GM23338 (cell line): ENCODE results near the gene LLGL1. TPM values are rescaled to one million over a fixed set of nuclear protein-coding genes. Genes with fewer than 3 reads are reported as not detected.

ENCODE experiments used
- ATAC-seq: fragments of 200-7000 bp; cut with Tn5 transposase; 3 replicates; pipeline ENCODE4 v1.9.1; 2020
- DNase-seq: peaks from one replicate; pipeline ENCODE4 v3.0.0-alpha.2; 2015; ENCODE audit warnings: low spot score
- H2AFZ ChIP-seq: fragments of 200-600 bp; sonication (generic); 2 replicates; pipeline ENCODE4 v1.8.0; 2016; ENCODE audit warnings: antibody characterized with exemption, mild to moderate bottlenecking, moderate library complexity
- H3F3A ChIP-seq: fragments of 200-600 bp; sonication (generic); replicated peaks from 2 replicates; pipeline ENCODE4 v1.8.0; 2017; ENCODE audit warnings: antibody characterized with exemption, mixed run types, low read depth
- H3K27ac ChIP-seq: fragments of 200-600 bp; sonication (generic); 2 replicates; pipeline ENCODE4 v1.6.1; 2016; ENCODE audit warnings: low read depth
- H3K27me3 ChIP-seq: fragments of 200-600 bp; sonication (generic); 2 replicates; pipeline ENCODE4 v1.8.0; 2016; ENCODE audit warnings: mild to moderate bottlenecking, mixed run types, moderate library complexity; ENCODE audit not compliant: insufficient read depth
- H3K36me3 ChIP-seq: fragments of 200-600 bp; sonication (generic); 2 replicates; pipeline ENCODE4 v1.8.0; 2016; ENCODE audit warnings: mild to moderate bottlenecking; ENCODE audit not compliant: insufficient read depth
- H3K4me1 ChIP-seq: fragments of 200-600 bp; sonication (generic); 2 replicates; pipeline ENCODE4 v1.8.0; 2016; ENCODE audit warnings: mild to moderate bottlenecking, moderate library complexity; ENCODE audit not compliant: insufficient read depth
- H3K4me2 ChIP-seq: fragments of 200-600 bp; sonication (generic); 2 replicates; pipeline ENCODE4 v1.7.1; 2017; ENCODE audit warnings: mixed run types
- H3K4me3 ChIP-seq: fragments of 200-600 bp; sonication (generic); 2 replicates; pipeline ENCODE4 v1.6.1; 2016; ENCODE audit warnings: mixed run types
- H3K79me2 ChIP-seq: fragments of 200-600 bp; sonication (generic); replicated peaks from 2 replicates; pipeline ENCODE4 v1.8.0; 2017; ENCODE audit warnings: mild to moderate bottlenecking; ENCODE audit not compliant: insufficient read depth
- H3K9me2 ChIP-seq: fragments of 200-600 bp; sonication (generic); 2 replicates; pipeline ENCODE4 v1.8.0; 2017; ENCODE audit not compliant: insufficient read depth
- H4K20me1 ChIP-seq: fragments of 200-600 bp; sonication (generic); replicated peaks from 2 replicates; pipeline ENCODE4 v1.8.0; 2017; ENCODE audit warnings: mild to moderate bottlenecking; ENCODE audit not compliant: insufficient read depth
- H3K27ac Mint-ChIP-seq: 2 replicates; pipeline ENCODE4 v1.8.0; 2020; ENCODE audit warnings: inconsistent platforms, mild to moderate bottlenecking, moderate library complexity, mixed read lengths
- H3K27me3 Mint-ChIP-seq: 3 replicates; pipeline ENCODE4 v1.8.0; 2022; ENCODE audit warnings: low read depth, mild to moderate bottlenecking, moderate library complexity, mixed read lengths, inconsistent platforms; ENCODE audit not compliant: insufficient read depth, poor library complexity
- H3K36me3 Mint-ChIP-seq: 3 replicates; pipeline ENCODE4 v1.8.0; 2021; ENCODE audit warnings: low read depth, mild to moderate bottlenecking, inconsistent platforms, moderate library complexity, mixed read lengths
- H3K4me1 Mint-ChIP-seq: 3 replicates; pipeline ENCODE4 v1.8.0; 2020; ENCODE audit warnings: mild to moderate bottlenecking, inconsistent platforms, mixed read lengths
- H3K4me3 Mint-ChIP-seq: 3 replicates; pipeline ENCODE4 v1.8.0; 2021; ENCODE audit warnings: moderate library complexity, mild to moderate bottlenecking, inconsistent platforms, mixed read lengths
- H3K9me3 Mint-ChIP-seq: 3 replicates; pipeline ENCODE4 v1.8.0; 2020; ENCODE audit warnings: moderate library complexity, mild to moderate bottlenecking, inconsistent platforms, mixed read lengths
- CREB1 ChIP-seq: fragments of 250-450 bp; sonication (Bioruptor Pico); IDR thresholded peaks from 2 replicates; pipeline ENCODE4 v1.5.0; 2020; ENCODE audit warnings: low read depth, mild to moderate bottlenecking, moderate library complexity
- EZH2 ChIP-seq: fragments of 200-600 bp; sonication (generic); IDR thresholded peaks from one replicate; pipeline ENCODE4 v1.8.0; 2017; ENCODE audit warnings: antibody characterized with exemption, mild to moderate bottlenecking, low read depth; ENCODE audit not compliant: unreplicated experiment
- JUNB ChIP-seq: IDR thresholded peaks from one replicate; pipeline ENCODE4 v1.6.1; 2016; ENCODE audit warnings: antibody characterized with exemption; ENCODE audit not compliant: unreplicated experiment
- REST ChIP-seq: IDR thresholded peaks from one replicate; pipeline ENCODE4 v1.6.1; 2018; ENCODE audit warnings: antibody characterized with exemption; ENCODE audit not compliant: unreplicated experiment
- ZNF114 ChIP-seq: fragments of 250-450 bp; sonication (Bioruptor Pico); IDR thresholded peaks from 2 replicates; pipeline ENCODE4 v1.5.0; 2020; ENCODE audit warnings: mild to moderate bottlenecking, moderate library complexity
- ZNF331 ChIP-seq: fragments of 250-450 bp; sonication (Bioruptor Pico); IDR thresholded peaks from 2 replicates; pipeline ENCODE4 v1.5.0; 2020; ENCODE audit warnings: low read depth, mild to moderate bottlenecking, moderate library complexity
- ZNF462 ChIP-seq: fragments of 250-450 bp; sonication (Bioruptor Pico); IDR thresholded peaks from 2 replicates; pipeline ENCODE4 v1.5.0; 2020; ENCODE audit warnings: mild to moderate bottlenecking, moderate library complexity
- polyA plus RNA-seq: library from polyadenylated mRNA; unstranded; fragments of >200 nt; fragmentation: Nextera tagmentation; extraction: Ambion mirVana; gene quantifications from 2 replicates; pipeline ENCODE4 v1.2.1, GENCODE V29; 2016
- total RNA-seq: library from RNA; depleted of rRNA; stranded (reverse); fragments of >200 nt; shearing (Covaris generic); gene quantifications from 2 replicates; pipeline ENCODE4 v1.2.3, GENCODE V29; 2014
- TF ChIP-seq, protein P1 (sequence below), 2 experiments: fragments of 200-600 bp in 1 of 2; sonication (generic) in 1 of 2; conservative IDR thresholded peaks; 2 replicates each; pipeline versions ENCODE4 v1.5.1 to v1.6.1; 2016 to 2017; ENCODE audit warnings: antibody characterized with exemption in 2 of 2, low read depth in 2 of 2, mild to moderate bottlenecking in 2 of 2, moderate library complexity in 1 of 2
- TF ChIP-seq, protein P2 (sequence below): IDR thresholded peaks from 2 replicates; pipeline ENCODE4 v1.6.1; 2016; ENCODE audit warnings: antibody characterized with exemption

LLGL1 gene
- total and polyA plus RNA-seq, 2 experiments from 2014 or later, result 5.9 to 129 TPM

- no peaks in the 10 kb centered on the region for H3K27me3 ChIP-seq
- 0 out of 2 replicates have a peak, but pooled peaks cover 3% of the 10 kb centered on the region for H3F3A ChIP-seq
- peak overlapping the region; percentile 12 for H3K27ac Mint-ChIP-seq
- no peaks in the 10 kb centered on the region for H3K36me3 ChIP-seq
- H3K79me2 ChIP-seq, result peaks cover 58% of the 10 kb centered on the region
- H3K4me3 ChIP-seq, result no peak overlapping the region
- H4K20me1 ChIP-seq, result peaks cover 4% of the 10 kb centered on the region
- H3K4me1 ChIP-seq, result peaks cover 16% of the 10 kb centered on the region
- H3K4me1 Mint-ChIP-seq, result peaks cover 23% of the 10 kb centered on the region
- no peaks in the 10 kb centered on the region for H3K9me2 ChIP-seq
- no peak for ATAC-seq
- DNase-seq, result no peak
- H2AFZ ChIP-seq, result no peak overlapping the region
- TF ChIP-seq ZNF331, result no peak
- no peaks in the 10 kb centered on the region for H3K9me3 Mint-ChIP-seq
- peaks cover 15% of the 10 kb centered on the region for H3K27me3 Mint-ChIP-seq
- H3K4me2 ChIP-seq, result no peak overlapping the region
- H3K36me3 Mint-ChIP-seq, result no peaks in the 10 kb centered on the region; the same call in 2 of the 3 replicates
- H3K27ac ChIP-seq, result no peak overlapping the region; the same call in 1 of the 2 replicates
- peak overlapping the region; percentile 3; the same call in 1 of the 3 replicates for H3K4me3 Mint-ChIP-seq
Observed at GRCh38 chr17:18228176-18228682, 2.8 kb downstream of the LLGL1 start.

- Histone ChIP-seq H3K4me3 (no peak overlapping the region), H3K4me2 (no peak overlapping the region), H3K79me2 (peaks cover 58% of the 10 kb centered on the region), H3K27ac (no peak overlapping the region), H3K27me3 (no peaks in the 10 kb centered on the region), H3F3A (no peaks in the 10 kb centered on the region), H2AFZ (no peak overlapping the region), H3K4me1 (peaks cover 8% of the 10 kb centered on the region), H3K9me2 (no peaks in the 10 kb centered on the region), H3K36me3 (no peaks in the 10 kb centered on the region), H4K20me1 (peaks cover 4% of the 10 kb centered on the region)
- Mint-ChIP-seq H3K9me3 (no peaks in the 10 kb centered on the region), H3K36me3 (peaks cover 2% of the 10 kb centered on the region; the same call in 1 of the 3 replicates), H3K27me3 (peaks cover 12% of the 10 kb centered on the region), H3K27ac (no peak overlapping the region), H3K4me3 (no peak overlapping the region), H3K4me1 (peaks cover 19% of the 10 kb centered on the region)
- no peak for ATAC-seq
- DNase-seq, result no peak
- TF ChIP-seq ZNF331 (no peak), ZNF114 (CRISPR knock-in tag) (no peak), ZNF462 (no peak), JUNB (no peak), EZH2 (no peak), CREB1 (CRISPR knock-in tag) (no peak), REST (no peak)
- TF ChIP-seq, protein P1, sequence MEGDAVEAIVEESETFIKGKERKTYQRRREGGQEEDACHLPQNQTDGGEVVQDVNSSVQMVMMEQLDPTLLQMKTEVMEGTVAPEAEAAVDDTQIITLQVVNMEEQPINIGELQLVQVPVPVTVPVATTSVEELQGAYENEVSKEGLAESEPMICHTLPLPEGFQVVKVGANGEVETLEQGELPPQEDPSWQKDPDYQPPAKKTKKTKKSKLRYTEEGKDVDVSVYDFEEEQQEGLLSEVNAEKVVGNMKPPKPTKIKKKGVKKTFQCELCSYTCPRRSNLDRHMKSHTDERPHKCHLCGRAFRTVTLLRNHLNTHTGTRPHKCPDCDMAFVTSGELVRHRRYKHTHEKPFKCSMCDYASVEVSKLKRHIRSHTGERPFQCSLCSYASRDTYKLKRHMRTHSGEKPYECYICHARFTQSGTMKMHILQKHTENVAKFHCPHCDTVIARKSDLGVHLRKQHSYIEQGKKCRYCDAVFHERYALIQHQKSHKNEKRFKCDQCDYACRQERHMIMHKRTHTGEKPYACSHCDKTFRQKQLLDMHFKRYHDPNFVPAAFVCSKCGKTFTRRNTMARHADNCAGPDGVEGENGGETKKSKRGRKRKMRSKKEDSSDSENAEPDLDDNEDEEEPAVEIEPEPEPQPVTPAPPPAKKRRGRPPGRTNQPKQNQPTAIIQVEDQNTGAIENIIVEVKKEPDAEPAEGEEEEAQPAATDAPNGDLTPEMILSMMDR (conservative IDR thresholded peaks at IDR 0.05; ENCODE audit: low read depth in 2 of 2), result no peak
- TF ChIP-seq, protein P2, sequence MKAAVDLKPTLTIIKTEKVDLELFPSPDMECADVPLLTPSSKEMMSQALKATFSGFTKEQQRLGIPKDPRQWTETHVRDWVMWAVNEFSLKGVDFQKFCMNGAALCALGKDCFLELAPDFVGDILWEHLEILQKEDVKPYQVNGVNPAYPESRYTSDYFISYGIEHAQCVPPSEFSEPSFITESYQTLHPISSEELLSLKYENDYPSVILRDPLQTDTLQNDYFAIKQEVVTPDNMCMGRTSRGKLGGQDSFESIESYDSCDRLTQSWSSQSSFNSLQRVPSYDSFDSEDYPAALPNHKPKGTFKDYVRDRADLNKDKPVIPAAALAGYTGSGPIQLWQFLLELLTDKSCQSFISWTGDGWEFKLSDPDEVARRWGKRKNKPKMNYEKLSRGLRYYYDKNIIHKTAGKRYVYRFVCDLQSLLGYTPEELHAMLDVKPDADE, result no peak
Observed at GRCh38 chr17:18229254-18229653, 3.8 kb downstream of the LLGL1 start.
